Measurements from ENCODE around the gene ANK2.

Gene ANK2

GRCh38 chr4:113013751-113014150 is 35.7 kb upstream of the ANK2 start:
- H3K27me3 ChIP-seq (ENCODE audit: control insufficient read depth, insufficient read depth, low read length, poor library complexity, severe bottlenecking): no peaks in the 10 kb centered on the region
- 86% methylated on average over 1 of the region's 1 CpG; no CpG with 5 or more reads in 1 of the 2 experiments for WGBS, 2 experiments

GRCh38 chr4:113016377-113016776 is 33.1 kb upstream of the ANK2 start:
- WGBS, 2 experiments: 94% methylated on average over 1 of the region's 1 CpG; no CpG with 5 or more reads in 1 of the 2 experiments
- Histone ChIP-seq H3K9me3 (ENCODE audit: control insufficient read depth, low read length) (no peaks in the 10 kb centered on the region), H3K36me3 (ENCODE audit: control insufficient read depth, insufficient read depth, low read length) (no peaks in the 10 kb centered on the region)

More at GRCh38 chr4:113013751-113014150, 35.7 kb upstream of the ANK2 start:
- H3K27ac ChIP-seq (ENCODE audit: insufficient read depth, low read depth, low read length, poor library complexity, severe bottlenecking): no peak overlapping the region
- no peaks in the 10 kb centered on the region for H3K36me3 ChIP-seq (ENCODE audit: control insufficient read depth, insufficient read depth, low read length)
- H3K4me1 ChIP-seq (ENCODE audit: control insufficient read depth, insufficient read depth, low read length): no peaks in the 10 kb centered on the region
- no peak overlapping the region for H3K4me3 ChIP-seq (ENCODE audit: insufficient read depth, low read depth, low read length)
- H3K9me3 ChIP-seq (ENCODE audit: control insufficient read depth, low read length): no peaks in the 10 kb centered on the region

GRCh38 chr4:113020966-113021365 is 28.5 kb upstream of the ANK2 start:
- no peaks in the 10 kb centered on the region for H3K4me1 ChIP-seq (ENCODE audit: control insufficient read depth, insufficient read depth, low read length)
- H3K27ac ChIP-seq (ENCODE audit: insufficient read depth, low read depth, low read length, poor library complexity, severe bottlenecking): no peak overlapping the region
- no peaks in the 10 kb centered on the region for H3K9me3 ChIP-seq (ENCODE audit: control insufficient read depth, low read length)
- 93 to 100% methylated on average over 1 of the region's 1 CpG for WGBS, 2 experiments
- H3K4me3 ChIP-seq (ENCODE audit: insufficient read depth, low read depth, low read length): no peak overlapping the region
- H3K27me3 ChIP-seq (ENCODE audit: control insufficient read depth, insufficient read depth, low read length, poor library complexity, severe bottlenecking): no peaks in the 10 kb centered on the region
- no peaks in the 10 kb centered on the region for H3K36me3 ChIP-seq (ENCODE audit: control insufficient read depth, insufficient read depth, low read length)

More at GRCh38 chr4:113016377-113016776, 33.1 kb upstream of the ANK2 start:
- no peaks in the 10 kb centered on the region for H3K27me3 ChIP-seq (ENCODE audit: control insufficient read depth, insufficient read depth, low read length, poor library complexity, severe bottlenecking)
- H3K4me1 ChIP-seq (ENCODE audit: control insufficient read depth, insufficient read depth, low read length): no peaks in the 10 kb centered on the region
- H3K27ac ChIP-seq (ENCODE audit: insufficient read depth, low read depth, low read length, poor library complexity, severe bottlenecking): no peak overlapping the region
- no peak overlapping the region for H3K4me3 ChIP-seq (ENCODE audit: insufficient read depth, low read depth, low read length)

- H3K36me3 ChIP-seq (ENCODE audit: control insufficient read depth, insufficient read depth, low read length): no peaks in the 10 kb centered on the region
Observed at GRCh38 chr4:113024388-113024787, 25.1 kb upstream of the ANK2 start.

DNA sequence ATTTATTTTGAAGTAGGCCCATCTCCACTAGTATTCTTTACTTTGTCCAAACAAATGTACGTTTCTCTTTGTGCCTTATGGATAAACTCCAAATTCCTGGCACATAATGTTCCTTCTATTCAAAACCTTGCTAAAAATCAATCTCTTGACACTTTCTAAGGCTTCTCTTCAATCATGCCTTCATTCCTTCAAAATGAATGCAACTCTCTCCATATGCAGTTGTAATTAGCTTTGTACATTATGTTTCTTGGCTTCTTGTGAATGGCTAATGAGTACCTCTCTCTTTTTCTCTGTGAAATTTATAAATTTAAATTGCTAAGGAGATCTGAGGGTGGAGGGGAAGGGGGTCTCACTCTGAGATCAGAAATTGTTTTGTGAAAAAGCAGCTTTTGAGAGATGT is 24.0 kb upstream of the ANK2 start:
- no peaks in the 10 kb centered on the region for H3K9me3 ChIP-seq (ENCODE audit: control insufficient read depth, low read length)
- WGBS, 2 experiments: 95 to 98% methylated on average over 1 of the region's 1 CpG
- no peak overlapping the region for H3K27ac ChIP-seq (ENCODE audit: insufficient read depth, low read depth, low read length, poor library complexity, severe bottlenecking)
- no peaks in the 10 kb centered on the region for H3K4me1 ChIP-seq (ENCODE audit: control insufficient read depth, insufficient read depth, low read length)
- no peaks in the 10 kb centered on the region for H3K27me3 ChIP-seq (ENCODE audit: control insufficient read depth, insufficient read depth, low read length, poor library complexity, severe bottlenecking)
- H3K36me3 ChIP-seq (ENCODE audit: control insufficient read depth, insufficient read depth, low read length): no peaks in the 10 kb centered on the region
- H3K4me3 ChIP-seq (ENCODE audit: insufficient read depth, low read depth, low read length): no peak overlapping the region

More at GRCh38 chr4:113024388-113024787, 25.1 kb upstream of the ANK2 start:
- Histone ChIP-seq H3K4me1 (ENCODE audit: control insufficient read depth, insufficient read depth, low read length) (no peaks in the 10 kb centered on the region), H3K9me3 (ENCODE audit: control insufficient read depth, low read length) (no peaks in the 10 kb centered on the region), H3K27me3 (ENCODE audit: control insufficient read depth, insufficient read depth, low read length, poor library complexity, severe bottlenecking) (no peaks in the 10 kb centered on the region), H3K27ac (ENCODE audit: insufficient read depth, low read depth, low read length, poor library complexity, severe bottlenecking) (no peak overlapping the region), H3K4me3 (ENCODE audit: insufficient read depth, low read depth, low read length) (no peak overlapping the region)
- no CpG with 5 or more reads among the region's 1 CpG for WGBS, 2 experiments

GRCh38 chr4:113026556-113026955 is 22.9 kb upstream of the ANK2 start:
- Histone ChIP-seq H3K36me3 (ENCODE audit: control insufficient read depth, insufficient read depth, low read length) (no peaks in the 10 kb centered on the region), H3K27ac (ENCODE audit: insufficient read depth, low read depth, low read length, poor library complexity, severe bottlenecking) (no peak overlapping the region), H3K27me3 (ENCODE audit: control insufficient read depth, insufficient read depth, low read length, poor library complexity, severe bottlenecking) (no peaks in the 10 kb centered on the region), H3K4me3 (ENCODE audit: insufficient read depth, low read depth, low read length) (no peak overlapping the region), H3K4me1 (ENCODE audit: control insufficient read depth, insufficient read depth, low read length) (no peaks in the 10 kb centered on the region), H3K9me3 (ENCODE audit: control insufficient read depth, low read length) (no peaks in the 10 kb centered on the region)
- 96 to 98% methylated on average over 2 of the region's 2 CpGs for WGBS, 2 experiments

DNA sequence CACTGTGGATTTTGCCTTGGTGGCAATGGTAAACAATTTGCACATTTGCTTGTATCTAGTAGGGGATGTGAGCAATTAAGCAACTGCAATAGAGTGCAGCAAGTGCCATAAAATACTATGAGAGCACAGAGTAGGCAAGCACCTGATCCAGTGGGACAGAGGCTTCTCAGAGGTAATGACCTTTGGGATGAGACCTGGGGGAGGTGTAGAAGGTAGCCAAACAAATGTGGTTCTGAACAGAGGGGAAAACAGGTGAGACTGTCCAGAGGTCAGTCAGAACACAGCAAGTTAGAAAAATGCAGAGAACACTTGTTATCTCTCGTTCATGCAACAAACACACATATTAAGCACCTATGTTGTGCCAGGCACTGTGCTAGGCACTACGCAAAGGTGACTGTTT is 21.4 kb upstream of the ANK2 start:
- 95 to 100% methylated on average over 2 of the region's 2 CpGs for WGBS, 2 experiments
- H3K27me3 ChIP-seq (ENCODE audit: control insufficient read depth, insufficient read depth, low read length, poor library complexity, severe bottlenecking): no peaks in the 10 kb centered on the region
- no peak overlapping the region for H3K4me3 ChIP-seq (ENCODE audit: insufficient read depth, low read depth, low read length)
- no peaks in the 10 kb centered on the region for H3K4me1 ChIP-seq (ENCODE audit: control insufficient read depth, insufficient read depth, low read length)
- H3K36me3 ChIP-seq (ENCODE audit: control insufficient read depth, insufficient read depth, low read length): no peaks in the 10 kb centered on the region
- no peaks in the 10 kb centered on the region for H3K9me3 ChIP-seq (ENCODE audit: control insufficient read depth, low read length)
- no peak overlapping the region for H3K27ac ChIP-seq (ENCODE audit: insufficient read depth, low read depth, low read length, poor library complexity, severe bottlenecking)

GRCh38 chr4:113031212-113031611 is 18.2 kb upstream of the ANK2 start:
- Histone ChIP-seq H3K9me3 (ENCODE audit: control insufficient read depth, low read length) (no peaks in the 10 kb centered on the region), H3K36me3 (ENCODE audit: control insufficient read depth, insufficient read depth, low read length) (no peaks in the 10 kb centered on the region), H3K27me3 (ENCODE audit: control insufficient read depth, insufficient read depth, low read length, poor library complexity, severe bottlenecking) (no peaks in the 10 kb centered on the region), H3K4me3 (ENCODE audit: insufficient read depth, low read depth, low read length) (no peak overlapping the region), H3K27ac (ENCODE audit: insufficient read depth, low read depth, low read length, poor library complexity, severe bottlenecking) (no peak overlapping the region), H3K4me1 (ENCODE audit: control insufficient read depth, insufficient read depth, low read length) (no peaks in the 10 kb centered on the region)
- 58 to 69% methylated on average over 1 of the region's 1 CpG for WGBS, 2 experiments

DNA sequence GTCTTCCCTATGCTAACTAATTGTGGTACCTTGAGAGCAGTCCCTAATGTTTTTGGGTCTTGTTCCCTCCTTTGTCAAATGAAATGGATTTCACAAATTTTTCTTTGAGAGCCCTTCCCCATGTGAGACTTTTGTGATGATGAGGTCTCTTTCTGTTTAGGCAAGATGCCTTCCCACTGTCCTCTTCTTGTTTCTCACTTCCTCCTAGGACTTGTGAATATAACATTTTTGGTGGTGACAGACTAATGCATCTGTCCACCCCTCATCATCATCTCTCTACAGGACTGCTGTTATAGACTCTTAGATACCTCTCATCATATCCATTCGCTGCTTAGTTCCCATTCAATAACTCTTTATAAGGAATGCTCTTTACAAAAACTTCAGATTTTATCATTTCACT is 8.7 kb upstream of the ANK2 start:
- Histone ChIP-seq H3K4me3 (ENCODE audit: insufficient read depth, low read depth, low read length) (no peak overlapping the region), H3K4me1 (ENCODE audit: control insufficient read depth, insufficient read depth, low read length) (no peaks in the 10 kb centered on the region), H3K9me3 (ENCODE audit: control insufficient read depth, low read length) (no peaks in the 10 kb centered on the region), H3K27me3 (ENCODE audit: control insufficient read depth, insufficient read depth, low read length, poor library complexity, severe bottlenecking) (no peaks in the 10 kb centered on the region), H3K27ac (ENCODE audit: insufficient read depth, low read depth, low read length, poor library complexity, severe bottlenecking) (no peak overlapping the region), H3K36me3 (ENCODE audit: control insufficient read depth, insufficient read depth, low read length) (peaks cover 5% of the 10 kb centered on the region)
- WGBS, 2 experiments: 90 to 91% methylated on average over 1 of the region's 1 CpG

DNA sequence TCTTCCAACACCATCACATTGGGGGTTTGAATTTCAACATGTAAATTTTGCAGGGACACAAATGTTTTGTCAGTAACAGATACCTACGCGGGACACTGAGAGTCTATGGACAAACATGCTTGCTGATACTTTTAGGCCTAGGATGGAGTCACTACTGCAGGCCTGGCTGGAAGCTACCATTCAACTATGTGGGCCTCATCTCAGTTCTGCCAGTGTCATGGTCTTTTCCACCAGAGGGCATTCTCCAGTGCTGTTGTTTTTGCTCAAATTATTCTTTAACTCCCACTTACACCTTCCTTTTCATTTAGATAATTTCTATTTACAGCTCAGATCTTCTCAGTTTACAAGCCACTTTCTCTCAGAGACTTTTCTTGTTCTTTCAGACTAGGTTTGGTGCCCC is 7.0 kb upstream of the ANK2 start:
- H3K27me3 ChIP-seq (ENCODE audit: control insufficient read depth, insufficient read depth, low read length, poor library complexity, severe bottlenecking): no peaks in the 10 kb centered on the region

DNA sequence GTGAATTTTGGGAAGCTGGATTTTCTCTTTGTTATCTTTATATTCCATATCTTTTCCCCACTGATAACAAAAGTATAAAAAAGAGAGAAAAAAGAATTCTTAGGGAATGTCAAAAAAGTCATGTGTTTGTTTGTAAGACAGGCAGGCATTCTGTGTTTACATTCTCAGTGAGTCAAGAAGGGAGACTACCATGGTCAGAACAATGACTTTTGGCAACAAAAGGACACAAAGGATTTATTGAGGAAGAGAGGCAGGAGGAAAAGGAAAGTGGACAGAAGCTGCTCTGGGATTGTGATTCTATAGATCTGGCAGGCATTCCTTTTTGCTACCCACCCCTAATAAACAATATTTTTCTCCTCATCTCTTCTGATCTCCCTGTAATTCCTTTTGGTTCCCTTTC is 5.9 kb upstream of the ANK2 start:
- Histone ChIP-seq H3K4me1 (ENCODE audit: control insufficient read depth, insufficient read depth, low read length) (peaks cover under 1% of the 10 kb centered on the region), H3K9me3 (ENCODE audit: control insufficient read depth, low read length) (no peaks in the 10 kb centered on the region), H3K27ac (ENCODE audit: insufficient read depth, low read depth, low read length, poor library complexity, severe bottlenecking) (no peak overlapping the region), H3K4me3 (ENCODE audit: insufficient read depth, low read depth, low read length) (no peak overlapping the region), H3K27me3 (ENCODE audit: control insufficient read depth, insufficient read depth, low read length, poor library complexity, severe bottlenecking) (no peaks in the 10 kb centered on the region), H3K36me3 (ENCODE audit: control insufficient read depth, insufficient read depth, low read length) (peaks cover 5% of the 10 kb centered on the region)

More for the DNA sequence above, 7.0 kb upstream of the ANK2 start:
- no peak overlapping the region for H3K4me3 ChIP-seq (ENCODE audit: insufficient read depth, low read depth, low read length)
- H3K36me3 ChIP-seq (ENCODE audit: control insufficient read depth, insufficient read depth, low read length): peaks cover 5% of the 10 kb centered on the region
- H3K9me3 ChIP-seq (ENCODE audit: control insufficient read depth, low read length): no peaks in the 10 kb centered on the region
- H3K27ac ChIP-seq (ENCODE audit: insufficient read depth, low read depth, low read length, poor library complexity, severe bottlenecking): no peak overlapping the region
- 47 to 48% methylated on average over 2 of the region's 2 CpGs for WGBS, 2 experiments
- H3K4me1 ChIP-seq (ENCODE audit: control insufficient read depth, insufficient read depth, low read length): no peaks in the 10 kb centered on the region

All from ectodermal cell (in vitro differentiated cells).